ENCODE results near the gene RHOJ. TPM values are rescaled to one million over a fixed set of nuclear protein-coding genes. Genes with fewer than 3 reads are reported as not detected.

Gene RHOJ
- total RNA-seq, 1 experiment from 2014 or later, result not detected

GRCh38 chr14:63296060-63296563 lies 91.9 kb downstream of the RHOJ start:
- intact Hi-C loops (cut with micrococcal nuclease), result no loop called here
- no peaks in the 10 kb centered on the region for H3K9me2 ChIP-seq (ENCODE audit: insufficient read depth)
- no peaks in the 10 kb centered on the region for H3K9me3 ChIP-seq (ENCODE audit: control insufficient read depth in 1 of 2, insufficient read depth in 1 of 2, low read depth in 1 of 2, low read length in 2 of 2)
- no peak overlapping the region for H3K4me2 ChIP-seq (ENCODE audit: low read length)
- no peak for DNase-seq (ENCODE audit: low read depth, low spot score)
- TF ChIP-seq RAD21 (IDR thresholded peaks at IDR 0.05; ENCODE audit: low read depth), result no peak
- TF ChIP-seq CEBPB (IDR thresholded peaks at IDR 0.05; ENCODE audit: low read depth), result no peak
- no peak for TF ChIP-seq SRF (IDR thresholded peaks at IDR 0.05; ENCODE audit: low read depth)
- TF ChIP-seq ZNF274 (IDR thresholded peaks at IDR 0.05; ENCODE audit: low read depth, low read length), result no peak
- no peak for TF ChIP-seq SP1 (IDR thresholded peaks at IDR 0.05; ENCODE audit: low read depth)
- TF ChIP-seq EGR1 (IDR thresholded peaks at IDR 0.05; ENCODE audit: low read depth), result no peak
- no peak for TF ChIP-seq ATF3 (IDR thresholded peaks at IDR 0.05)
- peaks cover 51% of the 10 kb centered on the region for H3K27me3 ChIP-seq (ENCODE audit: insufficient read depth, low read length)
- POLR2A ChIA-PET, result no interaction called here
- no peaks in the 10 kb centered on the region for H3K79me2 ChIP-seq (ENCODE audit: insufficient read depth, low read length)
- ATAC-seq, result no peak
- no peak overlapping the region for H3K4me3 ChIP-seq (replicated peaks in 1 of 2; ENCODE audit: low read depth in 1 of 2, low read length in 2 of 2)
- no TSS peak for BruUV-seq (replicated peaks)
- RAD21 ChIA-PET (ENCODE audit: low non-redundant PET in 1 of 2, low total read pairs in 2 of 2, uncharacterized antibody in 2 of 2, unreplicated experiment in 2 of 2), result no interaction called here
- H3K36me3 ChIP-seq (ENCODE audit: control insufficient read depth in 1 of 2, insufficient read depth in 2 of 2, low read length in 2 of 2), result no peaks in the 10 kb centered on the region
- no peak overlapping the region for H2AFZ ChIP-seq (ENCODE audit: low read depth, low read length, poor library complexity, severe bottlenecking)
- H3K4me1 ChIP-seq (ENCODE audit: control insufficient read depth in 1 of 2, insufficient read depth in 2 of 2, low read length in 2 of 2), result no peaks in the 10 kb centered on the region
- no peak overlapping the region for H3K9ac ChIP-seq (ENCODE audit: low read length)
- H4K20me1 ChIP-seq (ENCODE audit: insufficient read depth), result no peaks in the 10 kb centered on the region
- H3K27ac ChIP-seq (ENCODE audit: low read depth, low read length), result no peak overlapping the region
- CTCF ChIA-PET, result no interaction called here

GRCh38 chr14:63297372-63298063 lies 93.3 kb downstream of the RHOJ start:
- TF ChIP-seq CBX3 (IDR thresholded peaks at IDR 0.05; ENCODE audit: low read depth), result no peak
- H3K4me1 ChIP-seq (ENCODE audit: control insufficient read depth in 1 of 2, insufficient read depth in 2 of 2, low read length in 2 of 2), result no peaks in the 10 kb centered on the region
- H3K36me3 ChIP-seq (ENCODE audit: control insufficient read depth in 1 of 2, insufficient read depth in 2 of 2, low read length in 2 of 2), result no peaks in the 10 kb centered on the region
- H2AFZ ChIP-seq (ENCODE audit: low read depth, low read length, poor library complexity, severe bottlenecking), result no peak overlapping the region
- ChIA-PET CTCF (interaction anchor here (1.0 kb wide), 1 partner anchor 14 kb away, joined by 3 read pairs; no protein-coding TSS in a partner anchor), RAD21 (ENCODE audit: low non-redundant PET in 1 of 2, low total read pairs in 2 of 2, uncharacterized antibody in 2 of 2, unreplicated experiment in 2 of 2) (no interaction called here), POLR2A (no interaction called here)
- H3K27me3 ChIP-seq (ENCODE audit: insufficient read depth, low read length), result peaks cover 44% of the 10 kb centered on the region
- no peak overlapping the region for H3K4me2 ChIP-seq (ENCODE audit: low read length)
- BruUV-seq (replicated peaks), result no TSS peak
- DNase-seq (ENCODE audit: low read depth, low spot score), result no peak
- intact Hi-C loops (cut with micrococcal nuclease), result no loop called here
- H3K4me3 ChIP-seq (replicated peaks in 1 of 2; ENCODE audit: low read depth in 1 of 2, low read length in 2 of 2), result no peak overlapping the region
- H3K27ac ChIP-seq (ENCODE audit: low read depth, low read length), result no peak overlapping the region
- H4K20me1 ChIP-seq (ENCODE audit: insufficient read depth), result no peaks in the 10 kb centered on the region
- no peaks in the 10 kb centered on the region for H3K79me2 ChIP-seq (ENCODE audit: insufficient read depth, low read length)
- no peak overlapping the region for H3K9ac ChIP-seq (ENCODE audit: low read length)
- H3K9me3 ChIP-seq (ENCODE audit: control insufficient read depth in 1 of 2, insufficient read depth in 1 of 2, low read depth in 1 of 2, low read length in 2 of 2), result no peaks in the 10 kb centered on the region
- no peaks in the 10 kb centered on the region for H3K9me2 ChIP-seq (ENCODE audit: insufficient read depth)
- no peak for ATAC-seq
